Measurements from ENCODE around the gene TRIM24.

Gene TRIM24

GRCh38 chr7:138542183-138542582, 82.1 kb downstream of the TRIM24 start:
- DNase-seq: no peak

GRCh38 chr7:138543739-138544138, 83.7 kb downstream of the TRIM24 start:
- no peak for DNase-seq

GRCh38 chr7:138545123-138545522, 85.1 kb downstream of the TRIM24 start:
- no peak for DNase-seq

- DNase-seq: no peak
These were observed 86.1 kb downstream of the TRIM24 start for GRCh38 chr7:138546064-138546619.

GRCh38 chr7:138546829-138547228, 86.8 kb downstream of the TRIM24 start:
- no peak for DNase-seq

GRCh38 chr7:138549082-138549481, 89.0 kb downstream of the TRIM24 start:
- DNase-seq: peak; percentile 2

- no peak for DNase-seq
These were observed 90.3 kb downstream of the TRIM24 start for GRCh38 chr7:138550337-138550736.

GRCh38 chr7:138551102-138551501, 91.0 kb downstream of the TRIM24 start:
- no peak for DNase-seq

- no peak for DNase-seq
These were observed 93.7 kb downstream of the TRIM24 start for GRCh38 chr7:138553805-138554204.

- DNase-seq: no peak
These were observed 94.6 kb downstream of the TRIM24 start for GRCh38 chr7:138554674-138555073.

- DNase-seq: no peak
These were observed 95.6 kb downstream of the TRIM24 start for GRCh38 chr7:138555684-138556083.

- DNase-seq: no peak
These were observed 96.9 kb downstream of the TRIM24 start for GRCh38 chr7:138556771-138557484.

- DNase-seq: no peak
These were observed 99.4 kb downstream of the TRIM24 start for GRCh38 chr7:138559448-138559847.

GRCh38 chr7:138563808-138564207, 103.7 kb downstream of the TRIM24 start:
- no peak for DNase-seq

- peak; percentile 8 for DNase-seq
These were observed 104.3 kb downstream of the TRIM24 start for GRCh38 chr7:138564365-138564764.

GRCh38 chr7:138565071-138565450, 105.0 kb downstream of the TRIM24 start:
- DNase-seq: peak; percentile 51

GRCh38 chr7:138565451-138566114, 105.5 kb downstream of the TRIM24 start:
- peak; percentile 87 for DNase-seq

GRCh38 chr7:138568655-138569054, 108.6 kb downstream of the TRIM24 start:
- no peak for DNase-seq

- no peak for DNase-seq
These were observed 109.4 kb downstream of the TRIM24 start for GRCh38 chr7:138569418-138569817.

- DNase-seq: no peak
These were observed 110.7 kb downstream of the TRIM24 start for GRCh38 chr7:138570715-138571114.

GRCh38 chr7:138573741-138574140, 113.7 kb downstream of the TRIM24 start:
- no peak for DNase-seq

- DNase-seq: no peak
These were observed 115.9 kb downstream of the TRIM24 start for GRCh38 chr7:138575897-138576428.

- DNase-seq: no peak
These were observed 119.1 kb downstream of the TRIM24 start for GRCh38 chr7:138579136-138579535.

- DNase-seq: no peak
These were observed 119.6 kb downstream of the TRIM24 start for GRCh38 chr7:138579671-138580070.

Data from inflammatory macrophage treated with lipopolysaccharide for 4 hours (primary cell).